Ectodermal cell (in vitro differentiated cells): ENCODE results near the gene CEACAM16.

Source experiments
- H3K27ac ChIP-seq: 2 replicates; pipeline ENCODE4 v1.7.0; 2013; ENCODE audit warnings: mild to moderate bottlenecking, low read depth, low read length; ENCODE audit not compliant: insufficient read depth, poor library complexity, severe bottlenecking
- H3K27me3 ChIP-seq: 2 replicates; pipeline ENCODE4 v1.7.0; 2013; ENCODE audit warnings: mild to moderate bottlenecking, low read length; ENCODE audit not compliant: insufficient read depth, control insufficient read depth, poor library complexity, severe bottlenecking
- H3K36me3 ChIP-seq: one replicate; pipeline ENCODE4 v1.7.0; 2013; ENCODE audit warnings: low read length; ENCODE audit not compliant: control insufficient read depth, insufficient read depth
- H3K4me1 ChIP-seq: one replicate; pipeline ENCODE4 v1.7.0; 2013; ENCODE audit warnings: low read length; ENCODE audit not compliant: control insufficient read depth, insufficient read depth
- H3K4me3 ChIP-seq: 2 replicates; pipeline ENCODE4 v1.7.0; 2013; ENCODE audit warnings: low read depth, low read length, control low read depth; ENCODE audit not compliant: insufficient read depth
- H3K9me3 ChIP-seq: 2 replicates; pipeline ENCODE4 v1.7.0; 2013; ENCODE audit warnings: mild to moderate bottlenecking, low read length, moderate library complexity; ENCODE audit not compliant: control insufficient read depth
- WGBS, 2 experiments: methylation state at CpG; one replicate each; pipeline ENCODE4 v1.1.7; 2013; ENCODE audit warnings: missing lambda C conversion rate in 2 of 2; 5-methylcytosine and 5-hydroxymethylcytosine counted together

The CEACAM16 gene

DNA sequence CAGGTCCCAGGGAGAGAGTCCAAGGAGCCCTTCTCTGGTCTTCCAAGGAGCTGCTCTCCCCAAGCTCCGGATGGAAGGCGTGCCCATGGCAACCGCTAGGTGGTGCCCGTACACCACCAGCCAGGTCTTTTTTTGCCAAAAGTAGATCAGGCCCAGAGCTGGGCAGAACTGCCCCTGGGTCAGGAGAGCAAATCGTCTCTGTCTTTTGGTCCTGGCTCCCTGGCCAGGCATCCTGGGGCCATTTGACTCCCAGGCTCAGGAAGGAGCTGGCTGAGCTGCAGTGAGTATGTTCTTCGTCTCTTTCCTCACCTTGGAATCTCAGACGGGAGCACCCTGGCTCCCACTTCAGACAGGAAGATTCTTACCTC lies 25.0 kb downstream of the CEACAM16 start:
- H3K4me3 ChIP-seq = no peak overlapping the region
- 20 to 24% methylated on average over 7 of the region's 7 CpGs for WGBS, 2 experiments
- H3K4me1 ChIP-seq = no peaks in the 10 kb centered on the region
- H3K9me3 ChIP-seq = no peaks in the 10 kb centered on the region
- H3K27ac ChIP-seq = no peak overlapping the region
- no peaks in the 10 kb centered on the region for H3K36me3 ChIP-seq
- no peaks in the 10 kb centered on the region for H3K27me3 ChIP-seq

DNA sequence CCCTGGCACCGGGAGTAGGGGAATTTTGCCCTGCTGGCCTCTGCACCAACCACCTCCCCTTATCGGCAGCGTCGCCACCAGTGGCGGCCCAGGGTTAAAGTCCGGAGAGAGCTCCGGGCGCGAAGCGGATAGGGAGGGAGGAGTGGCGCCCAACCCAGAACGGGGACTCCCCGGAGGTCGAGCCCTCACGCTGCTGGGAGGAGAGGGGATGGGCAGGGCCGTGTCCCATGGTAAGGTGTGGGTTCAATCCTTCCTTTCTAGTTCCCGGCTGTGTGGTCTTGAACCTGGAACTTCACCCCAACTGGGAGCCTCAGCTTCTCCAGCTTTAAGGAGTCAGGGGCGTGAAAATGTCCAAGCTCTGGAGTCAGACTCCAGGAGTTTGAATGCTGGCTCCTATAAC lies 26.3 kb downstream of the CEACAM16 start:
- H3K4me3 ChIP-seq = no peak overlapping the region
- H3K9me3 ChIP-seq = no peaks in the 10 kb centered on the region
- no peaks in the 10 kb centered on the region for H3K4me1 ChIP-seq
- H3K27me3 ChIP-seq = no peaks in the 10 kb centered on the region
- H3K36me3 ChIP-seq = no peaks in the 10 kb centered on the region
- WGBS, 2 experiments = 74 to 77% methylated on average over 18 of the region's 18 CpGs
- no peak overlapping the region for H3K27ac ChIP-seq

DNA sequence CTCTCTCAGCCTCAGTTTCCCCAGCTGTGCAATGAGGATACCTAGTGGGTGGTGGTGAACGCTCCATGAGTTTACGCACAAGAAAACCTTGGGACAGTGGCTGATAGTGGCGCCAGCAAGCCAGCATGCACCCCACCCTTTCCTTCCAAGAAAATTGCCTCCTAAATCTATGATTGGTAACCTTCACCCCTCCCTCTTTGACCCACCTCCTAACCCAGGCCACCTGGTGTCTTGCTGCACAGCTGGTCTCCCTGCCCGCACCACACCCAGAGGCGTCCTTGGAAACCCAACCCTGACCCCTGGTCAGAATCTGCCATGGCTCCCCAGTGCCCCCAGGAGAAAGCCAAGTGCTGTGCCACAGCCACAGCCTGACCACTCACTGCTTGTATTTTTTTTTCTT lies 26.7 kb downstream of the CEACAM16 start:
- H3K27me3 ChIP-seq = no peaks in the 10 kb centered on the region
- WGBS, 2 experiments = 91 to 94% methylated on average over 5 of the region's 5 CpGs
- H3K36me3 ChIP-seq = no peaks in the 10 kb centered on the region
- no peak overlapping the region for H3K4me3 ChIP-seq
- no peaks in the 10 kb centered on the region for H3K4me1 ChIP-seq
- H3K27ac ChIP-seq = no peak overlapping the region
- no peaks in the 10 kb centered on the region for H3K9me3 ChIP-seq

DNA sequence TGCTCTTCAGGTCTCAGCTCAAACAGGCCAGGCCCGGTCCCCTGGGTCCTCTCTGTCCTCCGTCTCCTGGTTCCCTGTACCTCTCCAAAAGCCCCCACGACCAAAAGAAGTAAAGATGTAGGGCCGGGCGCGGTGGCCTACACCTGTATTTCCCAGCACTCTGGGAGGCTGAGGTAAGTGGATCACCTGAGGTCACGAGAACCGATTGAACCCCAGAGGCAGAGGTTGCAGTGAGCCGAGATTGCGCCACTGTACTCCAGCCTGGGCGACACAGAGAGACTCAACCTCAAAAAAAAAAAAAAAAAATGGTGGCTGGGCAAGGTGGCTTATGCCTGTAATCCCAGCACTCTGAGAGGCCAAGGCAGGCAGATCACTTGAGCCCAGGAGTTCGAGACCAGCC lies 27.5 kb downstream of the CEACAM16 start:
- Histone ChIP-seq H3K27ac (no peak overlapping the region), H3K4me1 (no peaks in the 10 kb centered on the region), H3K9me3 (no peaks in the 10 kb centered on the region), H3K36me3 (no peaks in the 10 kb centered on the region), H3K27me3 (no peaks in the 10 kb centered on the region), H3K4me3 (no peak overlapping the region)
- WGBS, 2 experiments = 90 to 91% methylated on average over 12 of the region's 12 CpGs

DNA sequence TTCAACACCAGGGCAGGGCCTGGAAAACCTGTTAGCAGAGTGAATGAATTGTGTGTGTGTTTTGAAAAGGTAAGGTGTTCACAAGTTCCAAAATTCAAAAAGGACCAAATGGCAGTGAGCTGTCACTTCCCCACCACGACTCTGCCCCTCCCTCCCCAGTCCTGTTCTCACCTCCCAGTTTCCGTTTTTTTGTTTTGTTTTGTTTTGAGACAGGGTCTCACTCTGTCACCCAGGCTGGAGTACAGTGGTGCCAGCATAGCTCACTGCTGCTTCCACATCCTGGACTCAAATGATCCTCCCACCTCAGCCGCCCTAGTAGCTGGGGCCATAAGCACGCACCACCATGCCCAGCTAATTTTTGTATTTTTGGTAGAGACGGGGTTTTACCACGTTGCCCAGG lies 29.2 kb downstream of the CEACAM16 start:
- WGBS, 2 experiments = 78 to 83% methylated on average over 6 of the region's 6 CpGs
- Histone ChIP-seq H3K4me3 (no peak overlapping the region), H3K36me3 (no peaks in the 10 kb centered on the region), H3K27me3 (no peaks in the 10 kb centered on the region), H3K4me1 (no peaks in the 10 kb centered on the region), H3K9me3 (no peaks in the 10 kb centered on the region), H3K27ac (no peak overlapping the region)

DNA sequence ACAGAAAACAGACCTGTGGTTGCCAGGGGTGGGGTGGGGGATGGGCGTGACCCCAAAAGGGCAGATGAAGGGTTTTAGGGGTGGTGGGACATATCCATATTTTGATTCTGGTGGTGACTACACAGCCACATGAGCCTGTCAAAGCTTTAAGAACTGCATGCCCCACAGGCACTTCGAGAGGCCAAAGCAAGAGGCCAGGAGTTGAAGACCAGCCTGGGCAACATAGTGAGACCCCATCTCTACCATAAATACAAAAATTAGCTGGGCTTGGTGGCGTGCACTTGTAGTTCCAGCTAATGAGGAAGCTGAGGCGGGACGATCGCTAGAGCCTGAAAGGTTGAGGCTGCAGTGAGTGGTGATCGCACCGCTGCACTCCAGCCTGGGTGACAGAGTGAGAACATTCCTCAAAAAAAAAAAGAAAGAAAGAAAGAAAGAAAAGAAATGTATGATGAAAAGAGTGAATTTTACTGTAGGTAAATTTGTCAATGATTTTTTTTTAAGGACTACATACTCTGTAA lies 30.6 kb downstream of the CEACAM16 start:
- Histone ChIP-seq H3K27ac (no peak overlapping the region), H3K4me1 (no peaks in the 10 kb centered on the region), H3K9me3 (no peaks in the 10 kb centered on the region), H3K36me3 (no peaks in the 10 kb centered on the region), H3K4me3 (no peak overlapping the region), H3K27me3 (no peaks in the 10 kb centered on the region)
- WGBS, 2 experiments = 94% methylated on average over 8 of the region's 8 CpGs

DNA sequence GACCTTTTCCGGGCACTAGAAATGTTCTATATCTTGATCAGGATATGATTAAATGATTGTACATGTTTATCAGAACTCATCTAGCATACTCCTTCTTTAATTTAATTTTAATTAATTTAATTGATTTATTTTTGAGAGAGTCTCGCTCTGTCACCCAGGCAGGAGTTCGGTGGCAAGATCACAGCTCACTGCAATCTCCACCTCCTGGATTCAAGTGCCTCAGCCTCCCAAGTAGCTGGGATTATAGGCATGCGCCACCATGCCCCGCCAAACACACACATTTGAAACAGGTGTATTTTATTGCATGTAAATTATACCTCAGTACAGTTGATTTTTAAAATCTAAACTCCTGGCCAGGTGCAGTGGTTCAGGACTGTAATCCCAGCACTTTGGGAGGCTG lies 32.1 kb downstream of the CEACAM16 start:
- 85 to 97% methylated on average over 5 of the region's 5 CpGs for WGBS, 2 experiments
- Histone ChIP-seq H3K9me3 (no peaks in the 10 kb centered on the region), H3K4me3 (no peak overlapping the region), H3K36me3 (no peaks in the 10 kb centered on the region), H3K27ac (no peak overlapping the region), H3K27me3 (no peaks in the 10 kb centered on the region), H3K4me1 (no peaks in the 10 kb centered on the region)

DNA sequence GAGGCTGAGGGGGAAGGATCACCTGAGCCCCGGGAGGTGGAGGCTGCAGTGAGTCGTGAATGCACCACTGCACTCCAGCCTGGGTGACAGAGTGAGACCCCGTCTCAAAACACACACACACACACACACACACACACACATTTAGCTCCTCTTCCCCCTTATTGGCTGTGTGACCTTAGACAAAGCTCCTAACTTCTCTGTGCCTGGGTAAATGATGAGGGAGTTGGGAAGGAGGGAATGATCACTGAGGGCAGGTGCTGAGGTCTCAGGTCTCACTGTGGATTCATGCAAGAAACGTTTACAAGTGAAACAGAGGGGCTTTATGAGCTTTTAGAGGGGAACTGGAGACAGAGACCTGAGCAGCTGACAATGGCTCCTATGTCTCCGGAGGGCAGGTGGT lies 32.7 kb downstream of the CEACAM16 start:
- Histone ChIP-seq H3K27me3 (no peaks in the 10 kb centered on the region), H3K4me3 (no peak overlapping the region), H3K4me1 (no peaks in the 10 kb centered on the region), H3K36me3 (no peaks in the 10 kb centered on the region), H3K9me3 (no peaks in the 10 kb centered on the region), H3K27ac (no peak overlapping the region)
- 81% methylated on average over 5 of the region's 5 CpGs for WGBS, 2 experiments

DNA sequence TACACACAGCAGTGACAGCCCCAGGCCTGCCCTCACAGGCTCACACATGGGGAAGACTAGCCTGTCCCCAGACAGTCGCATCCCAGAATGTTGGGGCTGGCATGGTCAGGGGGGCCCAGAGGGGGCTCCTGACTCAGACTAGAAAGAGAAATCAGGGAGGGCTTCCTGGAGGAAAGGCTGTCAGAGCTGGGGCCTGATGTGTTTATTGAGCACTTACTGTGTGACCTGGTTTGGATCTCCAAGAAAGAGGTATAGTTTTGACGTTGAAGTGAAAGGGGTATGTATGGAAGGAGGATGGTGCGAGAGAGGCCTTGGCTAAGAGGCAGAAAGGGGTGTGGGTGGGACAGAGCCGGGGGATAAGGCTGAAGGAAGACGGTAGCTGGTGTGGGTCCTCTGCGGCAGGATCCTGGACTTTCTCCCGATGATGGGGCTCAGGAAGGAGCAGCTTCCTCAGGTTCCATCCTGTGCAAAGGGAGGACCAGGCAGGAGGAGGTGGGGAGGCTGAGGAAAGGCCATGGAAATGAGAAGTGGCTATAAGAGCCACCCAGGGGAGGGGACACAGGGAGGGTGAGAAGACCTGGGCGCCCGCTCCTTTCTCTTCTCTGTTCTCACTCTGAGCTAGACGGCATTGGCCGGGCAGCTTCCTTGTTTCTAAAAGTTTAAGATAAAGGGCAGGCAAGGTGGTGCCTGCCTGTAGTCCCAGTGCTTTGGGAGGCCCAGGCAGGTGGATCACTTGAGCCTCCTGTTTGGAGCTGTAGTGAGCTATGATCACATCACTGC lies 33.5 kb downstream of the CEACAM16 start:
- WGBS, 2 experiments = 82 to 83% methylated on average over 11 of the region's 11 CpGs
- H3K27ac ChIP-seq = no peak overlapping the region
- no peak overlapping the region for H3K4me3 ChIP-seq
- no peaks in the 10 kb centered on the region for H3K27me3 ChIP-seq
- no peaks in the 10 kb centered on the region for H3K36me3 ChIP-seq
- no peaks in the 10 kb centered on the region for H3K4me1 ChIP-seq
- no peaks in the 10 kb centered on the region for H3K9me3 ChIP-seq

DNA sequence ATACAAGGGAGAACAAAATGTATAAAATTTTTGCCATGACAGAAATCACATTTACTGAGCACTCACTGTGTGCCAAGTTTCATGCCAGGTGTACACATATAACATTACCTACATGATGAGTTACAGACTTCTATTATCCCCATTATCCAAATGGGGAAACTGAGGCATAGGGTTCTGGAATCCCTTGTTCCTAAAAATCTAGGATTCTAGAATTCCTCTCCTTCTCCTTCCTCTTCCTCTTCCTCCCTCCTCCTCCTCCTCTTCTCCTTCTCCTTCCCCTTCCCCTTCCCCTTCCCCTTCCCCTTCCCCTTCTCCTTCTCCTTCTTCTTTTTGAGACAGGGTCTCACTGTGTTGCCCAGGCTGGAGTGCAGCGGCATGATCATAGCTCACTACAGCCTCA lies 35.4 kb downstream of the CEACAM16 start:
- Histone ChIP-seq H3K27ac (no peak overlapping the region), H3K36me3 (no peaks in the 10 kb centered on the region), H3K4me3 (no peak overlapping the region), H3K4me1 (no peaks in the 10 kb centered on the region), H3K27me3 (no peaks in the 10 kb centered on the region), H3K9me3 (no peaks in the 10 kb centered on the region)
- whole genome bisulfite sequencing, 2 experiments = 0% methylated on average over 1 of the region's 1 CpG
